ENCODE results near the gene ADH1C.
"Not testable (repeated sequence)": the region's sequence is repeated elsewhere in the genome, so short reads cannot be mapped to it uniquely, and the experiment has no call there.

Gene ADH1C

GRCh38 chr4:99359480-99360204 is 7.1 kb upstream of the ADH1C start:
- in situ Hi-C loops (cut with MboI; ENCODE audit: low sequenced_read_pairs, unreplicated experiment): no loop called here
- TF ChIP-seq CTCF (IDR thresholded peaks at IDR 0.05; ENCODE audit: borderline replicate concordance, control extremely low read depth, extremely low read depth, insufficient read depth, missing control alignments): no peak
- DNase-seq (ENCODE audit: low spot score): no peak

GRCh38 chr4:99357948-99358347 is 5.4 kb upstream of the ADH1C start:
- no peak for DNase-seq (ENCODE audit: low spot score)
- in situ Hi-C loops (cut with MboI; ENCODE audit: low sequenced_read_pairs, unreplicated experiment): no loop called here
- no peak for TF ChIP-seq CTCF (IDR thresholded peaks at IDR 0.05; ENCODE audit: borderline replicate concordance, control extremely low read depth, extremely low read depth, insufficient read depth, missing control alignments)

- in situ Hi-C loops (cut with MboI; ENCODE audit: low sequenced_read_pairs, unreplicated experiment): no loop called here
Observed at GRCh38 chr4:99356992-99357391, 4.4 kb upstream of the ADH1C start.

GRCh38 chr4:99356149-99356548 is 3.6 kb upstream of the ADH1C start:
- in situ Hi-C loops (cut with MboI; ENCODE audit: low sequenced_read_pairs, unreplicated experiment): not testable (repeated sequence)

More at GRCh38 chr4:99356992-99357391, 4.4 kb upstream of the ADH1C start:
- DNase-seq (ENCODE audit: low spot score): no peak
- no peak for TF ChIP-seq CTCF (IDR thresholded peaks at IDR 0.05; ENCODE audit: borderline replicate concordance, control extremely low read depth, extremely low read depth, insufficient read depth, missing control alignments)

GRCh38 chr4:99351487-99351886 is 1.1 kb downstream of the ADH1C start:
- in situ Hi-C loops (cut with MboI; ENCODE audit: low sequenced_read_pairs, unreplicated experiment): no loop called here
- no peak for TF ChIP-seq CTCF (IDR thresholded peaks at IDR 0.05; ENCODE audit: borderline replicate concordance, control extremely low read depth, extremely low read depth, insufficient read depth, missing control alignments)
- DNase-seq (ENCODE audit: low spot score): no peak

More at GRCh38 chr4:99356149-99356548, 3.6 kb upstream of the ADH1C start:
- not testable (repeated sequence) for DNase-seq (ENCODE audit: low spot score)

GRCh38 chr4:99349338-99349737 is 3.2 kb downstream of the ADH1C start:
- no peak for DNase-seq (ENCODE audit: low spot score)
- in situ Hi-C loops (cut with MboI; ENCODE audit: low sequenced_read_pairs, unreplicated experiment): no loop called here
- TF ChIP-seq CTCF (IDR thresholded peaks at IDR 0.05; ENCODE audit: borderline replicate concordance, control extremely low read depth, extremely low read depth, insufficient read depth, missing control alignments): no peak

GRCh38 chr4:99342624-99343023 is 9.9 kb downstream of the ADH1C start:
- DNase-seq (ENCODE audit: low spot score); in situ Hi-C loops (cut with MboI; ENCODE audit: low sequenced_read_pairs, unreplicated experiment): not testable (repeated sequence)

- TF ChIP-seq CTCF (IDR thresholded peaks at IDR 0.05; ENCODE audit: borderline replicate concordance, control extremely low read depth, extremely low read depth, insufficient read depth, missing control alignments): no peak
- in situ Hi-C loops (cut with MboI; ENCODE audit: low sequenced_read_pairs, unreplicated experiment): no loop called here
- DNase-seq (ENCODE audit: low spot score): no peak
Observed at GRCh38 chr4:99341426-99341825, 11.1 kb downstream of the ADH1C start.
